NCI-H1930 (cell line): ENCODE measurements around the gene MORC4.
"Not testable (repeated sequence)": the region's sequence is repeated elsewhere in the genome, so short reads cannot be mapped to it uniquely, and the experiment has no call there.

Experiments used
- DNase-seq, 2 experiments: peaks; one replicate each; lab custom pipeline; 2025; lab: John Stamatoyannopoulos, UW

The MORC4 gene

DNA sequence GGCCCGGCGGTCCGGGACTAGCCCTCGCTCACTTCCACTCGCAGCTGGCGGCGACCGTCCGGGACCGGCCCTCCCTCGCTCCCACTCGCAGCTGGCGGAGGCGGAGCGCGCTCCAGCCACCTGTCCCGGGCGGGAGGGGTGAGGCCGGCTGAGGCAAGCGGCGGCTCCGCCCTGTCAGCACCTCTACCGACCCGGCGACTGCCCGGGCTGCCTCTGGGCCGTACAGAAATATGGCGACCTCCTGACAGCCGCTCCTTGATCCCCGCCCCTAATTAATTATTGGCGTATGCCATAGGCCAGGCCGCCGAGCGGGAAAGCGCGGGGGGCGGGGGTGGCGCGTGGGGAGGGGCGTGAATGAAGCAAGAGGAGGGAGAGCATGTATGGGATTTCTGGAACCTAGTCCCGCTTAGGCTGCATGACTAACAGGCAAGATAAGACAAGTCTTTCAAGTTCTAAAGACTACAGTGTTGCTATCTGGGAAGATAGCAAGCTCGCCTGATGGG, at the start of gene MORC4:
TSS of gene MORC4 (minus strand) at position 200 of the 503 bp plus-strand sequence. CDS start 243 bp downstream, outside the sequence.
- DNase-seq = peak; percentile 31 to 45

DNA sequence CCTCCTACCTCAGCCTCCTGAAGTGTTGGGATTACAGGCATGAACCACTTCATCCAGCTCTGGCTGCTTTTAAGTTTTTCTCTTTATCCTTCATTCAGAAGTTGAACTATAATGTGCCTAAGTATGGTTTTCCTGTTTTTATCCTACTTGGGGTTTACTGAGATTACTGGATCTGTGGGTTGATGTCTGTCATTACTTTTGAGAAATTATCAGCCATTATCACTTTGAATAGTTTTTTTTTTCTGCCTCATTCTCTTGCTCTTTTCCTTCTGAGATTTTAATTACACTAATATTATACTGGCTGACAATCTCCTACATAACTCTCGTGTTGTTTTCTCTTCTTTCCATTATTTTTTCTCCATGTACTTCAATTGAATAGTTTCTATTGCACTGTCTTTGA, 47.6 kb upstream of the MORC4 start:
- DNase-seq = no peak

DNA sequence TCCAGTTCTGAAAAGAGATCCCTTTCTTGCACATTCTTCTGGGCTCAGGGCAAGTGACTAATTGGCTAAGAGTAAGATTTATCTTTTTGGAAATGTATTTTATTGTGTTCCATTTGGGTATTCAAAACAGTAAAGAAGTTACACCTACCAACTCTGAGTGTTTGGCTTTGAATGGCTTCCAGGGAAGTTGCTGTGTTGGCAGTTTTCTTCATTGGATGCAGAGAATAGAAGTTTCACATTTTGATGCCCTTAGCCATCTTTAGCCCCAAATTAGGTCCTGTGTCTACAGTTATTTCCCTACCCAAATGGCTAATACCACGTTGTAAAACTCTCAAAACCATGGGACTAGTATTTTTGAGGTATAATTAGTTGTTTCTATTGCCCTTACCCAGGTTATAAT, 29.7 kb upstream of the MORC4 start:
- no peak for DNase-seq

DNA sequence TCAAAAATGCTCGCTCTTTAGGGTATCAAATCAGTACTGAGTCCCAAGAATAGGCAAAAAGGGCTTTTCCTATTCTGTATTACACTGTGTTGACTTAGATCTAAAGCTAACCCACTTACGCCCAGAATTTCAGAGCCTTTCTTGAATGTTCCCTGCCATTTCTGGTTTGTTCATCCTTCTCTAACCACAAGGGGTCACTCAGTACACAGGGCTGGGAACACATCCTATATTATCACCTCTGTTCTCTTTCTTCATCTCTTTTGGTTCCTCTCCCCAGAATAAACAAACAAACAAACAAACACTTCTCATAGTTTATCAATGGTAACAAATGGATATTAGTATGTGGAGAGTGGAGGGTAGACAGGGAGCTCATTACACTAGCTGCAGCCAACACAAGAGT, 25.5 kb upstream of the MORC4 start:
- DNase-seq = peak in 1 of 2 experiments; percentile 3

DNA sequence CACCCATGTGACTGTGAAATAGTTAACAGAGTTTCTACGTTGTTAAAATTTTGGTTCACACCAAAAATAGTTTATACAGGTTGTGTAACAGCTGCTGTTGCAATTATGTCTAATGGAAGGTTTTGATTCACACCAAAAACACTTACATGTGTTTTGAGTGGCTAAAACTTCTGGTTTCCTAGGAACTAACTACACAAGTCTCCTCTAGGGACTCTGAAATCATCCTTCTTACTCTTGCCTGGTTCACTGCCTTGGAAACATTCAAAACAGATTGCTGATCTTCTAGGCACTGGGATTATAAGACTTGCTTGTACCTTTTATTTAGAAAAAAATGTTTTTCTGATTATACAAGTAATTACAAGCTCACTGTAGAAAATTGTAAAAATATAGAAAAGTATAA, 14.9 kb upstream of the MORC4 start:
- DNase-seq = no peak

DNA sequence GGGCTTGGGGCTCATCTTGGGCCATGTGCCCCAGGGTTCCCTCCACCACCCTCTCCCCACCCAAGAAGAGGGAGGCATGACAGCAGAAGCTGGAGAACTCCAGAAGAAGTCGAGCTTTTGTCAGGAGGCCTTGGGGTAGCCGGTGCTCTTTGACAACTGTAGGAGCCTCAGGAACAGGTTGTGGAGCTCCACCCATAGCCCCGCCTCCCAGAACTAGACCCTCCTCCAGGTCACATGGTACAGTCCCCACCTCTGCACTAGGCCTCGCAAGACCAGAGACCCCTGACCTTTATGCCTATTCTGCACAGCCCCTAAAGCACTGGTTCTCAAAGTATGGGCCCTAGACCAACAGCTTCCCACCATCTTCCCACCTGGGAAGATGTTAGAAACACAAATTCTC, 8.0 kb upstream of the MORC4 start:
- no peak for DNase-seq

DNA sequence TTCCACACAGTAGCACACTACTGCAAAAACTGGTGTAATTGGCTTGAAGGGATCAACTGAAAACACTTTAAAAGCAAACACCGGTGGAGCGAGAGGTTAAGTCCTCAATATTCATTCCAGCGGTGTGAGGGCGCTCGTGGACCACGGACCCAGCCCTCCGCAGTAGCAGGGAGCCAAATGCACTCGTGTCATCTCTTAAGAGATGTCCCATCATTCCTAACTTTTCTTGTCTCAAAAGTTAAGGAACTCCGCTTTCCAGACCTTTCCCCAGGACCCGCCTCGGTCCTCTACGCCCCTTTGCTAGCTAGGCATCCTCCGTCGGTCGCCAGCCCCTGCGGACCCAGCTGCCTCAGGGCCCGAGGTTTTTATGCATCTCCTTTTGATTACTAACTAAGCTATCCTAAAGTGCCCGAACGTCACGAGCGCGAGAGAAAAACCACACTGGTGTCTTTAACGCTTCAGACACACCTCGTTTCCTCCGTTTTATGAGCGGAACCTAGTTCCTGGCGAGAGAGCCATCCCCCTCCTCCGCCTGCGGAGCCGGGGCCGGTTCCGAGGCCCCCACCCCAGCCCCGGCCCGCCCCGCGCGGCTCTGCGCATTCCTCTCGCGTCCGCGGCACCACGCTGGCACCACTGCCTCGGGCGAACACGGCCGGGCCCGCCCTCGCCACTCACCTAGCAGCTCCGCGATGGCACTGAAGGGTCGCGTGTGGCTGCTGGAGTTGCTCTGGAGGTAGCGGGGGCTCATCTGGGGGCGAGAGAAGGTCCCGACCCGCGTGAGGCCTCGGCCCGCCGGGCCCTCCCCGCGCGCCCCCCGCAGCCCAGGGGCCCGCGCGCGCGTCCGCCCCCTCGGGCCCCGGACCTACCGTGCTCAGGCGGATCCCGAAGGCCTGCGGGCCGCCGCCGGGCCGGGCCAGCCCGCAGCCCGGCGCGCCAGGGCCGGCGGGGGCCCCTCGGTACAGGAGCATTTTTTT, 723 bp downstream of the MORC4 start:
- DNase-seq = peak; percentile 0 to 5

DNA sequence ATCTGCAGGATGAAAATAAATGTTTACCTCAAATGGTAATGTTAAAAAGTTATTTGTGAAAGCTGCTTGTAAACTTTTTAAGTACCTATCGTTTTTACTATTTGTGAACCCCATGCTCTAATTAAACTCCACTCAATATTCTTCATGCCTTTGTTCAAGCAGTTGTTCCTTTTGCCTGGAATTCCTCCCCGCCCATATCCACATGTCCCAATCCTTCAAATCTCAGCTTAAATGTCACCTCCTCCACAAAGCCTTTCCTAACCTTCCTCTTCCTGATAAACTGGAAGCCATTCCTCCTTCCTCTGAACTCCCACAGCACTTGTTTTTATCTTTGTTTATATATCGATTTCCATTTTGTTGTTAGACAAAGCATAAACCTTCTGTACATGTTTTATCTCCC, 2.4 kb downstream of the MORC4 start:
- no peak for DNase-seq

DNA sequence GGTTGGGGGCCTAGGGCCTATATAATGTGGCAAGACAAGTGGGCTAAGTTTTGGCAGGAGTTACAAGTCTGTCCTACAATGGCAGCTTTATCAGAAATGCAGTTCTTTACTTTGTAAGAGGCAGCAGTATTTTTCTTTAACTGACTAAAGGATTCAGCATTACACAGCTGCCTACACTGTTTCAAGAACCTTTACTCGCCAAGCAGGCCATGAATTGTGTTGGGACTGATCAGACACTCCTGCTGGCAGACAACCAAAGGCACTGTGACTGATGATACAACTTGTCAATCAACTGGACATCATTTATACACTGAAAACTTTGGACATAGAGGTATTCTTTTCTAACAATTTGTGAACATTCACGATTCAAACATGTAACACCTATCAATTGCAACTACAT, 4.3 kb downstream of the MORC4 start:
- no peak for DNase-seq

DNA sequence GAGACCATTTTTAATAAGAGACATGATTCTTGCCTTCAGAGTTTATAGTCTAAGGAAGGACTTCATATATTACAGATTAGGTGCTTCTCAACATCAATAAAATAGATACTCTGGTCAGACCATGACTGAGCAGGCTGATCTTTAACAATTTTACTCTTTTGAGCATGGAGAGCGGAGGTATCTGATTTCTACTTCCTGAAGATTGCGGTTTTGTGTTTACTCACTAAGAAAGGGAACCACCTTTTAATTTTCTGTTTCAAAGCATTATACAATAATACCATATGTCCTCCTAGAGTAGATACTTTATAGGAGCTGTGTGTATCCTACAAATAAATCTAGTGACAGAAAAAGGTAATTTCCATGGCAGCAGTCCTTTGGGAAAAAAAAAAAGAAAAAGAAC, 12.5 kb downstream of the MORC4 start:
- no peak for DNase-seq

DNA sequence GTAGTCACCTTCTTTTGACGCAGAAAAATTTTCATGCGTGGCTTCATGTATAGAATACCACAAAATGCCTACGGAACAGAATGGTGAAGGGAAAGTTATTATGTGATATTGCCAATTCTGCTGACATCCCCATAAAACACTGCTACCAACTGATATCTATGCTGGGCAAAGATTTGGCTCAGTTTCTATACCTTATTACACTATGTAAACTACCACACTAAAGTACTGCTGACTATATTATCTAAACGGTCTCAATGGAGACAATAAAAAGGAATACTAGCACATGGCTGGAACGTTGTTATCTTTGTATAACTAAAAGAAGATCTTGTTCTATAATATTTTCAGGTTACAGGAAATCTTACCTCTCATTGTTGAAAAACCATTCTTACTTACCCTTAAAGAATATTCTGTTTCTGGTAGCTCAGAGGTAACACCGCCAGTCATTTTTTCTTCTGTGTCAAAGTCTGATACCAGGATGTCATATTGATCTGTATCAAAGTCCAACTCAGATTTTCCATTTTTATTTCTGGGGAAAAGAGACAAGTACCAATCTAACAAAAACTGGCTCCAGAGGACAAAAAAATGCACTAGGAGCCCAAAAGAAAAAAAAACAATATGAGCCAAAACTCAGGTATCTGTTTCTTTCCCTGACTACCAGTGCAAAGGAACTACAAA, 18.9 kb downstream of the MORC4 start:
- DNase-seq = no peak

DNA sequence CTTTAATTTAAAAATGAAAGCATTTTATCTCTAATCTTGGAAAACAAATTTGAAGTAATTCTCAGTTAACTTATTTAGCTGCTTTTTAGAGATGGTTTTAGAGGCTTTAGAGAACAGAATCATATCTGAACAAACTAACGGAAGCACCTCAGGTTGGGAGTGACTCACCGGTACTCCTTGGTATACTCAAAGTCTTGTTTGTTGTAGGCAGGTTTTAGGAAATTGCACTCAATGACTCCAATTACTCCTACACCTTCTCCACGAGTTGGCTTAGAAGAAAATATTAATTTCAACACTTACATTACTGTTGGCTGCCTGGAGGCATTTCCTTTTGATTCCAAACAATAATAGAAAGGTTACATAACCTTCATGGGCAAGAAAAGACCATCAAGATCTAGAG, 23.6 kb downstream of the MORC4 start:
- DNase-seq = no peak

DNA sequence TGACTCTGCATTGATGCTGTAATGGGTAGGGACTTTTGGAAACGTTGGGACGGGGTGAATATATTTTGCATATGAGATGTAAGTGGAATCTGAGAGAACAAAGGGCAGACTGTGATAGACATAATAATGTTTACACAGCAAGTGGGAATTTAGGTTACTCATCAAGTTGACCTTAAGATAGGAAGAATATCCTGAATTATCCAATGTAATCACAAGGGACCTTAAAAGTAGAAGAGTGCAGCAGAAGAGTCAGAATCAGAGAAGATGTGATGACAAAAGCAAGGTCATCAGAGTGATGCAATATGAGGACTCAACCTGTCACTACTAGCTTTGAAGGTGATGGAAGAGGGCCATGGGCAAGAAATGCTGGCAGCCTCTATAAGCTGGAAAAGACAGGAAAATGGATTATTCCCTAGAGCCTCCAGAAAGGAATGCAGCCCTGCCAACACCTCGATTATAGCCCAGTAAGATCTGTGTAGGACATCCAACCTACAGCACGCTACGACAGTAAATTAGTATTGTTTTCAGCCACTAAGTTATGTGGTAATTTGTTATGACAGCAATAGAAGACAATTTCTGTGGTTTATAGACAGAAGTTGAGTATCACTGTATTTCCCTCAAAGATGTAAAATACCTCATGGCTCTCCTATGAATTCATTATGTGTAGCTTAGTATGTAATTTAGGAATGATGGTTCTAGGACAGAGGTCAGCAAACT, 26.4 kb downstream of the MORC4 start:
- DNase-seq = no peak

DNA sequence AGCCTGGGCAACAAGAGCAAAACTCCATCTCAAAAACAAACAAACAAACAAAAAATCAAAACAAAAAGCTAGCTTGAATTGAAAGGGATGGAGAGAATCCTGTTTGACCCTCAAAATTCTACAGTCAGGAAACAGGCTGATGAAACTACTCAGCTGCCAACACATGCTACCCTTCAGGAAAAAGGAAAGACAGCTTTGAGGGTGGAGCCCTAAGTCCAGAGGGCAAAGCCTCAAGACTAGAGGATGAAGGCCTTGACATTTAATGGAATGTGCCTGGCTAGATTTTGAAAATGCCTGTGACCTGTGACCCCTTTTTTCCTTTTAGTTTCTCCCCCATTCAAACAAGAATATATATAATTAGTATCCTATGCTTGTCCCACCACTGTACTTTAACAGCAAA, 27.1 kb downstream of the MORC4 start:
- DNase-seq = no peak

DNA sequence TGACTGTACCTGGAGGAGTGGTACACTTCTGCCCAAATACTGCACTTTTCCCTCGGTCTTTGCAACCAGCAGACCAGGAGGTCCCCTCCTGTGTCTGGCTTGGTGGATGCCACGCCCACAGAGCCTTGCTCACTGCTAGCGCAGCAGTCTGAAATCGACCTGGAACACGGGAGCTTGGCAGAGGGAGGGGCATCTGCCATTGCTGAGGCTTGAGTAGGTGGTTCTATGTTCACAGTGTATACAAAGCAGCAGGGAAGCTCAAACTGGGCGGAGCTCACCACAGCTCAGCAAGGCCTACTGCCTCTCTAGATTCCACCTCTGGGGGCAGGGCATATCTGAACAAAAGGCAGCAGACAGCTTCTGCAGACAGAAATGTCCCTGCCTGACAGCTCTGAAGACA, 33.5 kb downstream of the MORC4 start:
- DNase-seq = not testable (repeated sequence)

DNA sequence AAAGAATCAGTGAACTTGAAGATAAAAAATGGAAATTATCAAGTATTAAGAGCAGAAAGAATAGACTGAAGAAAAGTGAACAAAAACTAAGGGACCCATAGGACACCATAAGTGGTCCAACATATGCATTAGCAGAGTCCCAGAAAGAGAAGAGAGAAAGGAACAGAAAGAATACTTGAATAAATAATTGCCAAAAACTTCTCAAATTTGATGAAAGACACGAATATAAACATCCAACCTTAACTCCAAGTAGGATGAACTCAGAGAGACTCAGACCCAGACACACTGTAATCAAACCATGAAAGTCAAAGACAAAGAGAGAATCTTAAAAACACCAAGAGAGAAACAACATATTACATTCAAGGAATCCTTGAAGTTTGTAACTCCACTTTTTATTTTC, 35.7 kb downstream of the MORC4 start:
- DNase-seq = no peak

DNA sequence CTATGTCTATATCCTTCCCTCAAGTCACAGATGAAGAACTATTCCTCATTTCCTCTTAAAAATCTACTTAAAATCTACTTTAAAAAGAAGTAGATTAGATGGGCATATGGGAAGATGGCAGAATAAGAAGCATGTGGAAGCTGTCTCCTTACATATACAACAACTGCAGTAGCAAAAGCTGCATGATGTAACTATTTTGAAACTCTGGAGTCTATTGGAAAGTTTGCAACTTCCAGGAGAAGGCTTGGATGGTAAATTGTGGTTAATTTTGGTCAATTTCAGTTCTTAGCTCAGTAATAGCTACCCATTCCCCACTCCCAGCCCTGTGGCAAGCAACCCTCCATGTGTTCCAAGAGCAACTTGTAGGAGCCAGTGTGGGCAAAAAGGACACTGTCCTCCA, 36.9 kb downstream of the MORC4 start:
- DNase-seq = no peak

DNA sequence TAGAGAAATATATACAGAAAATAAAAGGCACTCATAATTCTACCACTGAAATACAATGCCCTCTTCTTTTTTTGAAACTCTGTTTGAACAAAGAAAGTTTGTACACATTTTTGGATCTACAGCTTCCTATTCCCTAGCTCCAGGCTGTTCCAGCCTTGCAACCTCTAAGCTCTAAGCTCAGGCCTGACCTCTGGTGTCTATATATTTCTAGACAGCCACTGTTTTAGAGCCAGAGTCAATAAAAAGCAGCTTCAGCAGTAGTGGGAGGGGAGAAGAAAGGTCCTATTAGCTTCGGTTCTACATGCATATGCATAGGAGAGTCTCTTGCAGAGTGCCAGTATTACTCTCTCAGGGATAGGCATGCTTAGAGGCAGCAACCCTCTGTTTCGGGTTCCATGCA, 40.1 kb downstream of the MORC4 start:
- DNase-seq = no peak

DNA sequence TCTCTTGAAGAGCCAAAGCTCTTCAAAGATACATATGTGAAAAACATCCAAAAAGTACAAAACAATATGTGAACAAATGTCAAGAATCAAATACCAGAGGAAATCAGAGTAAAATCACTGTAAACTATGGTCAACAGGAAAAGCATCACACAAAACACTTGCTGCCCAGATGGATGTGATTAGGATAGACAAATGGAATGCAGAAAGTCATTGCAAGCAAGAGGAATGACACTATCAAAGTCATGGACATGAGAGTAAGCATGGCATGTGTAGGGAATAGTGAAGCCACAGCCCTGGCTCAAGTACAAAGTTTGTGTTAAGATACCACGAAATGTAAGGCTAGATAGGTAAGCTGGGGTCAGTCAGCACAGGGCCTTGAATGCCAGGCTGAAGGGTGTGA, 42.2 kb downstream of the MORC4 start:
- DNase-seq = no peak

DNA sequence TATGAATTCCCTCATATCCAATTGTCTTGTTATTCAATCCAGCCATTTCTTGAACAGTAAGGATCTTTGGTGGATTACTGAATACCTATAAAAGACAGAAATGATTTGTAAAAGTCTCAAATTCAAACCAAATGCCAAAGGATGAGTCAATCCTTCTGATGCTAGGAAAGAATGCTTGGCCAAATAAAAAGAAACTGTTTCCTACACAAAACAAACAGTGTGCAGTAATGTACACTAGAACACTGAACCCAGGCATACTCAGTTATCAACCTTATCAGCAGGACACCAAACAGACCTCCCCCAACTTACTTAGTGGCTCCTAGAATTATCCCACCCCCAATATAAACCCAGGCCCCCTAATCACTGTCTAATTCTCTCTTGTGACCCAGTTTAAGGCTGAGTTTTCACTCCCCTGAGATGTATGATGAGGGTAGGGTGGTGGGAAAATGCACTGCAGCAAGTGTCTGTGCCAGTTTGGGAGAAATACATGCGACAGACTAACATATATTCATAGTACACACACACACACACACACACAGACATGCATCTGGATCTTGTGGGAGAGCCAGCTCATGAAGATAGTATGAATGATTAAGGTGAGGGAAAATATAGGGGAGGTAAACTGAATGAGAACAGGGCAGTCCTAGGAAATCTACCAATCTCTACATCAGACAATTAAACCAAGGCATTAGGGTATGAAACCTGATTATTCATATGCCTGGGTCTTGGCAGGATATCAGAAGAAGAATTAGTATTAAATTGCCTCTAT, 44.8 kb downstream of the MORC4 start:
- DNase-seq = no peak

DNA sequence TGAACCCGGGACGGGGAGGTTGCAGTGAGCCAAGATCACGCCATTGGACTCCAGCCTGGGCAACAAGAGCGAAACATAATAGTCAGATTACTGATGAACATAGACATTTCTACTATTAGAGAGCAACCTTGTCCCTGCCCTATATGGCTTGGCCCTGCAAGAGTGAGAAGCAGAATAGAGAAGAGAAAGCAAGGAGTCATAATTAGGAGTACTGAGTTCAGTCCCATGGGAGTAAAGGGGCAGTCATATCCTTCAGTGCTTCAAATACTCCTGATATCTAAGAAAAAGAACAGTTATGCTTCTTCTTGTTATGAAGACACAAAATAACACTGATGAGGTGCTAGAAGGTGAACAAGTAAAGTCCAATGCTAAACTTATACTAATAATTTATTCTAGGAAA, 46.0 kb downstream of the MORC4 start:
- DNase-seq = no peak

DNA sequence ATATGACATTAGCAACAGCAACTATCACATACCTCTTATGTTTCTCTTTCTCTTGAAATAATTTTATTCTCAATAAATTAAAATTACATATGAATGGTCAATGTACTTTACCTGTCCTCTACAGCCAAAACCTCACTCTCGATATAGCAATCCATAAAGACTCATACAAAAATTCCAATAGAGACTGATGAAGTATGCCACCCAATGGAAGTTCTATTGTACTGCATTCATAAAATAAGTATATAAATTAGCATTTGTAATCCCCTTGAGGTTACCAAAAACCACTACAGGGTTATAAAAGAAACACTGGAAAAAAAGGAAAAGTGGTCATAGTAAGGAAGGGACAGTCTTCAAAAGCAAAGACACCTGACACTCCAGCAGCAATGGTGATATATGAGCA, 47.0 kb downstream of the MORC4 start:
- DNase-seq = no peak
